T-helper 2 cell treated with Interferon-gamma antibody and Interleukin-4, amounts not matched to agents 5 μg/mL and 100 μg/mL, for 36 hours (primary cell): ENCODE data around the gene IL36B.

Experiments used
- DNase-seq: peaks from one replicate; pipeline ENCODE4 v3.0.0; 2021; ENCODE audit warnings: low spot score
- H3K27ac Mint-ChIP-seq: one replicate; pipeline ENCODE4 v1.8.0; 2021; ENCODE audit warnings: mild to moderate bottlenecking, mixed read lengths
- H3K27me3 Mint-ChIP-seq: one replicate; pipeline ENCODE4 v1.8.0; 2021; ENCODE audit warnings: low read depth, mixed read lengths
- H3K36me3 Mint-ChIP-seq: one replicate; pipeline ENCODE4 v1.8.0; 2021; ENCODE audit warnings: low read depth, mixed read lengths
- H3K4me1 Mint-ChIP-seq: one replicate; pipeline ENCODE4 v1.8.0; 2021; ENCODE audit warnings: low read depth, mixed read lengths
- H3K4me3 Mint-ChIP-seq: one replicate; pipeline ENCODE4 v1.8.0; 2022; ENCODE audit warnings: mild to moderate bottlenecking, moderate library complexity, mixed read lengths
- H3K9me3 Mint-ChIP-seq: one replicate; pipeline ENCODE4 v1.8.0; 2021; ENCODE audit warnings: mixed read lengths

Gene IL36B

GRCh38 chr2:113021312-113021711 lies 31.4 kb downstream of the IL36B start:
- peaks cover 51% of the 10 kb centered on the region for H3K27me3 Mint-ChIP-seq
- no peak overlapping the region for H3K4me3 Mint-ChIP-seq
- H3K27ac Mint-ChIP-seq, result no peak overlapping the region

GRCh38 chr2:113018509-113018908 lies 34.2 kb downstream of the IL36B start:
- no peaks in the 10 kb centered on the region for H3K4me1 Mint-ChIP-seq

More at GRCh38 chr2:113021312-113021711, 31.4 kb downstream of the IL36B start:
- no peaks in the 10 kb centered on the region for H3K36me3 Mint-ChIP-seq
- no peaks in the 10 kb centered on the region for H3K4me1 Mint-ChIP-seq
- DNase-seq, result no peak
- peaks cover 6% of the 10 kb centered on the region for H3K9me3 Mint-ChIP-seq

GRCh38 chr2:113015655-113016054 lies 37.0 kb downstream of the IL36B start:
- H3K4me1 Mint-ChIP-seq, result peaks cover 6% of the 10 kb centered on the region
- DNase-seq, result no peak
- no peak overlapping the region for H3K4me3 Mint-ChIP-seq
- H3K36me3 Mint-ChIP-seq, result peaks cover 3% of the 10 kb centered on the region
- H3K9me3 Mint-ChIP-seq, result peaks cover 11% of the 10 kb centered on the region
- no peak overlapping the region for H3K27ac Mint-ChIP-seq
- H3K27me3 Mint-ChIP-seq, result peaks cover 31% of the 10 kb centered on the region

More at GRCh38 chr2:113018509-113018908, 34.2 kb downstream of the IL36B start:
- Mint-ChIP-seq H3K27me3 (peaks cover 36% of the 10 kb centered on the region), H3K4me3 (no peak overlapping the region), H3K36me3 (peaks cover 1% of the 10 kb centered on the region), H3K9me3 (peaks cover 6% of the 10 kb centered on the region), H3K27ac (no peak overlapping the region)
- DNase-seq, result no peak

- no peak overlapping the region for H3K4me3 Mint-ChIP-seq
- peaks cover 3% of the 10 kb centered on the region for H3K36me3 Mint-ChIP-seq
- H3K9me3 Mint-ChIP-seq, result peaks cover 11% of the 10 kb centered on the region
- DNase-seq, result no peak
- H3K27me3 Mint-ChIP-seq, result peaks cover 31% of the 10 kb centered on the region
- H3K4me1 Mint-ChIP-seq, result peaks cover 8% of the 10 kb centered on the region
- H3K27ac Mint-ChIP-seq, result no peak overlapping the region
These were observed 37.6 kb downstream of the IL36B start for GRCh38 chr2:113015042-113015441.

GRCh38 chr2:113014067-113014466 lies 38.6 kb downstream of the IL36B start:
- peaks cover 27% of the 10 kb centered on the region for H3K27me3 Mint-ChIP-seq
- peaks cover 3% of the 10 kb centered on the region for H3K36me3 Mint-ChIP-seq
- H3K9me3 Mint-ChIP-seq, result peaks cover 10% of the 10 kb centered on the region
- H3K27ac Mint-ChIP-seq, result no peak overlapping the region
- no peak for DNase-seq
- no peak overlapping the region for H3K4me3 Mint-ChIP-seq
- H3K4me1 Mint-ChIP-seq, result peaks cover 10% of the 10 kb centered on the region

- Mint-ChIP-seq H3K4me1 (peaks cover 10% of the 10 kb centered on the region), H3K4me3 (no peak overlapping the region), H3K9me3 (peaks cover 4% of the 10 kb centered on the region), H3K27ac (no peak overlapping the region), H3K36me3 (peaks cover 3% of the 10 kb centered on the region), H3K27me3 (peaks cover 19% of the 10 kb centered on the region)
- no peak for DNase-seq
These were observed 39.4 kb downstream of the IL36B start for GRCh38 chr2:113013336-113013661.

GRCh38 chr2:113012436-113013335 lies 40.0 kb downstream of the IL36B start:
- no peak for DNase-seq
- Mint-ChIP-seq H3K27me3 (peaks cover 15% of the 10 kb centered on the region), H3K4me1 (peaks cover 10% of the 10 kb centered on the region), H3K27ac (no peak overlapping the region), H3K4me3 (no peak overlapping the region), H3K36me3 (peaks cover 3% of the 10 kb centered on the region), H3K9me3 (peaks cover 4% of the 10 kb centered on the region)

GRCh38 chr2:113011108-113011507 lies 41.6 kb downstream of the IL36B start:
- no peak overlapping the region for H3K27ac Mint-ChIP-seq
- H3K4me3 Mint-ChIP-seq, result no peak overlapping the region
- H3K4me1 Mint-ChIP-seq, result peaks cover 10% of the 10 kb centered on the region
- peaks cover 4% of the 10 kb centered on the region for H3K9me3 Mint-ChIP-seq
- peaks cover 6% of the 10 kb centered on the region for H3K27me3 Mint-ChIP-seq
- no peak for DNase-seq
- H3K36me3 Mint-ChIP-seq, result peaks cover 3% of the 10 kb centered on the region

- Mint-ChIP-seq H3K27me3 (peaks cover 6% of the 10 kb centered on the region), H3K4me1 (peaks cover 10% of the 10 kb centered on the region), H3K36me3 (peaks cover 3% of the 10 kb centered on the region), H3K4me3 (no peak overlapping the region), H3K27ac (no peak overlapping the region), H3K9me3 (peaks cover 4% of the 10 kb centered on the region)
- no peak for DNase-seq
These were observed 42.6 kb downstream of the IL36B start for GRCh38 chr2:113010088-113010487.

GRCh38 chr2:113009622-113010021 lies 43.0 kb downstream of the IL36B start:
- Mint-ChIP-seq H3K36me3 (peaks cover 3% of the 10 kb centered on the region), H3K27me3 (peaks cover 3% of the 10 kb centered on the region), H3K4me3 (no peak overlapping the region), H3K9me3 (peaks cover 4% of the 10 kb centered on the region), H3K27ac (no peak overlapping the region), H3K4me1 (peaks cover 10% of the 10 kb centered on the region)
- DNase-seq, result no peak

GRCh38 chr2:113007250-113007649 lies 45.4 kb downstream of the IL36B start:
- H3K36me3 Mint-ChIP-seq, result peaks cover 2% of the 10 kb centered on the region
- peaks cover 3% of the 10 kb centered on the region for H3K27me3 Mint-ChIP-seq

GRCh38 chr2:113005030-113005509 lies 47.6 kb downstream of the IL36B start, which contains the start of gene IL36A:
TSS of gene IL36A (plus strand) at chr2:113005459. CDS start at chr2:113005872, 413 bp downstream.
- no peaks in the 10 kb centered on the region for H3K27me3 Mint-ChIP-seq
- peaks cover 12% of the 10 kb centered on the region for H3K36me3 Mint-ChIP-seq
- peaks cover 2% of the 10 kb centered on the region for H3K4me1 Mint-ChIP-seq
- peaks cover 23% of the 10 kb centered on the region for H3K9me3 Mint-ChIP-seq
- H3K4me3 Mint-ChIP-seq, result no peak within 1 kb of the TSS
- H3K27ac Mint-ChIP-seq, result no peak within 1 kb of the TSS
- no peak for DNase-seq

More at GRCh38 chr2:113007250-113007649, 45.4 kb downstream of the IL36B start:
- Mint-ChIP-seq H3K27ac (no peak overlapping the region), H3K4me1 (peaks cover 10% of the 10 kb centered on the region), H3K9me3 (peaks cover 8% of the 10 kb centered on the region), H3K4me3 (no peak overlapping the region)
- no peak for DNase-seq

GRCh38 chr2:113002677-113003076 lies 50.0 kb downstream of the IL36B start:
- H3K27ac Mint-ChIP-seq, result no peak overlapping the region
- no peaks in the 10 kb centered on the region for H3K27me3 Mint-ChIP-seq
- peaks cover 42% of the 10 kb centered on the region for H3K9me3 Mint-ChIP-seq
- H3K36me3 Mint-ChIP-seq, result peaks cover 15% of the 10 kb centered on the region
- peaks cover under 1% of the 10 kb centered on the region for H3K4me1 Mint-ChIP-seq
- DNase-seq, result no peak
- no peak overlapping the region for H3K4me3 Mint-ChIP-seq

GRCh38 chr2:113000436-113000835 lies 52.2 kb downstream of the IL36B start:
- H3K36me3 Mint-ChIP-seq, result peaks cover 15% of the 10 kb centered on the region
- peaks cover 20% of the 10 kb centered on the region for H3K4me1 Mint-ChIP-seq
- H3K27ac Mint-ChIP-seq, result no peak overlapping the region
- H3K27me3 Mint-ChIP-seq, result no peaks in the 10 kb centered on the region
- H3K4me3 Mint-ChIP-seq, result no peak overlapping the region
- H3K9me3 Mint-ChIP-seq, result peaks cover 42% of the 10 kb centered on the region
- no peak for DNase-seq
